ENCODE results near the gene CBX1. TPM values are rescaled to one million over a fixed set of nuclear protein-coding genes. Genes with fewer than 3 reads are reported as not detected.

CBX1 gene
- total RNA-seq, 2 donors from 2014 or later = 35.0 to 43.7 TPM

DNA sequence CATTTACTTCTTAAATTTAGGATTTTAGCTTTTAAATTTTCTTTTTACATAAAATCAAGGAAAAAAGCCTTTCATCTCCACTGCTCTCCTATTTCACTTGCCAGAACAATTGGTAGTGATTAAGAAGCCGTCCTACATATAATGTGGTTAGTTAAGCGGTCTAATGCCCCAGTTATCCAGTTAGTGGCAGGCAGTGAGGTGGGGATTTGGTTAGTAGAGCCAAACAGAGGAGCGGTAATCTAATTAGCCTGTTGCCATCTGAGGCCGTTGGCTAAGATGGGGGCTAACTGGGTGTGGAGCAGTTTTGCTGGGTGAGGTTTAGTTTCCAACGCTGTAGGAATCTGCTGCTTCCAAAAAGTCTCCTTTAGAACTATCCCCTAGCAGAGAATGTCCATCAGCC is 28.7 kb upstream of the CBX1 start:
- no peak for DNase-seq (ENCODE audit: low spot score)
- Histone ChIP-seq H3K36me3 (no peaks in the 10 kb centered on the region), H3K4me3 (no peak overlapping the region), H3K4me1 (replicated peaks) (no peaks in the 10 kb centered on the region), H3K27me3 (replicated peaks; ENCODE audit: insufficient read depth) (no peaks in the 10 kb centered on the region), H3K27ac (no peak overlapping the region), H3K9me3 (no peaks in the 10 kb centered on the region)
- TF ChIP-seq POLR2A (IDR thresholded peaks at IDR 0.05) (no peak), POLR2AphosphoS5 (IDR thresholded peaks at IDR 0.05) (no peak)
- TF ChIP-seq, protein P1, sequence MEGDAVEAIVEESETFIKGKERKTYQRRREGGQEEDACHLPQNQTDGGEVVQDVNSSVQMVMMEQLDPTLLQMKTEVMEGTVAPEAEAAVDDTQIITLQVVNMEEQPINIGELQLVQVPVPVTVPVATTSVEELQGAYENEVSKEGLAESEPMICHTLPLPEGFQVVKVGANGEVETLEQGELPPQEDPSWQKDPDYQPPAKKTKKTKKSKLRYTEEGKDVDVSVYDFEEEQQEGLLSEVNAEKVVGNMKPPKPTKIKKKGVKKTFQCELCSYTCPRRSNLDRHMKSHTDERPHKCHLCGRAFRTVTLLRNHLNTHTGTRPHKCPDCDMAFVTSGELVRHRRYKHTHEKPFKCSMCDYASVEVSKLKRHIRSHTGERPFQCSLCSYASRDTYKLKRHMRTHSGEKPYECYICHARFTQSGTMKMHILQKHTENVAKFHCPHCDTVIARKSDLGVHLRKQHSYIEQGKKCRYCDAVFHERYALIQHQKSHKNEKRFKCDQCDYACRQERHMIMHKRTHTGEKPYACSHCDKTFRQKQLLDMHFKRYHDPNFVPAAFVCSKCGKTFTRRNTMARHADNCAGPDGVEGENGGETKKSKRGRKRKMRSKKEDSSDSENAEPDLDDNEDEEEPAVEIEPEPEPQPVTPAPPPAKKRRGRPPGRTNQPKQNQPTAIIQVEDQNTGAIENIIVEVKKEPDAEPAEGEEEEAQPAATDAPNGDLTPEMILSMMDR (IDR thresholded peaks at IDR 0.05) = no peak
- intact Hi-C loops (cut with DNase I) = loop anchor here (5.0 kb wide), 1 partner anchor 53 kb away; no protein-coding TSS in a partner anchor
- 60% methylated on average over 5 of the region's 5 CpGs for WGBS

GRCh38 chr17:48128400-48128799 is 27.1 kb upstream of the CBX1 start:
- H3K36me3 ChIP-seq = no peaks in the 10 kb centered on the region
- no peaks in the 10 kb centered on the region for H3K9me3 ChIP-seq
- H3K27me3 ChIP-seq (replicated peaks; ENCODE audit: insufficient read depth) = no peaks in the 10 kb centered on the region
- H3K4me1 ChIP-seq (replicated peaks) = no peaks in the 10 kb centered on the region
- TF ChIP-seq POLR2AphosphoS5 (IDR thresholded peaks at IDR 0.05) = no peak
- no peak for TF ChIP-seq POLR2A (IDR thresholded peaks at IDR 0.05)
- TF ChIP-seq, protein P1 (IDR thresholded peaks at IDR 0.05) = no peak
- intact Hi-C loops (cut with DNase I) = no loop called here
- no peak for DNase-seq (ENCODE audit: low spot score)
- H3K27ac ChIP-seq = no peak overlapping the region
- no peak overlapping the region for H3K4me3 ChIP-seq
- 55% methylated on average over 5 of the region's 5 CpGs for WGBS

DNA sequence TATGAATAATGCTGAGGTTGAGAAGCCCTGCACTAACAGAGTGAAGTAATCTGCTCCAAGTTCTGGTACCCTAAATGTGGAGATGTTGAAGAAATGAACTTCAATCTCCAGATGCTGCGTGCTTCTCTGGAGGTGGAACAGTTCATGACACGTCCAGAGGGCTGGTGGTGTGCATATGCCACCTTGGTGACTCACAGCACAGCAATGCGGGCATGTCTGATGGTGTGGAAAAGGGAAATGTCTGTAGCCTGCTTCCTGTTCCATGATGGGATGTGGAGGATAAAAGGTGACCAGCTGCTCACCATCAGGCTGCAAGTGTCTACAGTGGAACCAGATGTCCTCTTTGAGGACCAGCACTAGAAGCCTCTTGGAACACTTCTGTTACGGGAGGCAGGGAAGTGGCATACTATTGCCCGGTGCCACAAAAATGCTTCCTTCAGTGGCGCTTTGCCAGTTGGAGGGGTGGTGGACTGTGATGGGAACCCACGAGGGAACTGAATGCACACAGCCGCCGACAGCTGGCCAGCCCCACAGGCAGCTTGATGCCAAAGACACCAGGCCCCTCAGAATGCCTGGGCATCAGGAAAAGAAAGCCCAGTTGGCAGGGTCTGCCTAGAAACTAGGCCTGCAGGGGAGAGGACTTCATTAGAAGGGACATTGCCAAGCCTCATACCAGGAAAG is 26.2 kb upstream of the CBX1 start:
- Histone ChIP-seq H3K27ac (no peak overlapping the region), H3K9me3 (no peaks in the 10 kb centered on the region), H3K4me1 (replicated peaks) (no peaks in the 10 kb centered on the region), H3K27me3 (replicated peaks; ENCODE audit: insufficient read depth) (no peaks in the 10 kb centered on the region), H3K36me3 (no peaks in the 10 kb centered on the region), H3K4me3 (no peak overlapping the region)
- DNase-seq (ENCODE audit: low spot score) = no peak
- no peak for TF ChIP-seq POLR2AphosphoS5 (IDR thresholded peaks at IDR 0.05)
- TF ChIP-seq POLR2A (IDR thresholded peaks at IDR 0.05) = no peak
- TF ChIP-seq, protein P1 (IDR thresholded peaks at IDR 0.05) = no peak
- intact Hi-C loops (cut with DNase I) = no loop called here
- WGBS = 57% methylated on average over 9 of the region's 9 CpGs

GRCh38 chr17:48126532-48126850 is 25.2 kb upstream of the CBX1 start:
- Histone ChIP-seq H3K36me3 (peaks cover 0 to 10% of the 10 kb centered on the region in 2 donors), H3K4me1 (replicated peaks) (no peaks in the 10 kb centered on the region), H3K27me3 (replicated peaks; ENCODE audit: insufficient read depth) (no peaks in the 10 kb centered on the region), H3K9me3 (no peaks in the 10 kb centered on the region), H3K27ac (no peak overlapping the region), H3K4me3 (no peak overlapping the region)
- DNase-seq (ENCODE audit: low spot score) = no peak
- WGBS = 67% methylated on average over 7 of the region's 7 CpGs
- no peak for TF ChIP-seq POLR2A (IDR thresholded peaks at IDR 0.05)
- TF ChIP-seq, protein P1 (IDR thresholded peaks at IDR 0.05) = no peak
- no peak for TF ChIP-seq POLR2AphosphoS5 (IDR thresholded peaks at IDR 0.05)
- intact Hi-C loops (cut with DNase I) = no loop called here

- H3K9me3 ChIP-seq = no peaks in the 10 kb centered on the region
- peaks cover 0 to 10% of the 10 kb centered on the region in 2 donors for H3K36me3 ChIP-seq
- no peaks in the 10 kb centered on the region for H3K4me1 ChIP-seq (replicated peaks)
- no peak overlapping the region for H3K4me3 ChIP-seq
- TF ChIP-seq POLR2A (IDR thresholded peaks at IDR 0.05) = no peak
- no peak for TF ChIP-seq POLR2AphosphoS5 (IDR thresholded peaks at IDR 0.05)
- TF ChIP-seq, protein P1 (IDR thresholded peaks at IDR 0.05) = no peak
- DNase-seq (ENCODE audit: low spot score) = no peak
- H3K27ac ChIP-seq = peak overlapping the region in 1 of 2 donors; percentile 8
- intact Hi-C loops (cut with DNase I) = no loop called here
- no peaks in the 10 kb centered on the region for H3K27me3 ChIP-seq (replicated peaks; ENCODE audit: insufficient read depth)
- WGBS = 59% methylated on average over 9 of the region's 9 CpGs
Observed at GRCh38 chr17:48125829-48126531, 24.7 kb upstream of the CBX1 start.

Measured in prostate gland (tissue), 2 donors.